T-helper 2 cell treated with Interferon-gamma antibody and Interleukin-4, amounts not matched to agents 5 μg/mL and 100 μg/mL, for 36 hours (primary cell): ENCODE measurements around the gene CD300LB.
"Not testable (repeated sequence)": the region's sequence is repeated elsewhere in the genome, so short reads cannot be mapped to it uniquely, and the experiment has no call there.

Experiments used
- DNase-seq: peaks from one replicate; pipeline ENCODE4 v3.0.0; 2021; ENCODE audit warnings: low spot score
- H3K27ac Mint-ChIP-seq: one replicate; pipeline ENCODE4 v1.8.0; 2021; ENCODE audit warnings: mild to moderate bottlenecking, mixed read lengths
- H3K27me3 Mint-ChIP-seq: one replicate; pipeline ENCODE4 v1.8.0; 2021; ENCODE audit warnings: low read depth, mixed read lengths
- H3K36me3 Mint-ChIP-seq: one replicate; pipeline ENCODE4 v1.8.0; 2021; ENCODE audit warnings: low read depth, mixed read lengths
- H3K4me1 Mint-ChIP-seq: one replicate; pipeline ENCODE4 v1.8.0; 2021; ENCODE audit warnings: low read depth, mixed read lengths
- H3K4me3 Mint-ChIP-seq: one replicate; pipeline ENCODE4 v1.8.0; 2022; ENCODE audit warnings: mild to moderate bottlenecking, moderate library complexity, mixed read lengths
- H3K9me3 Mint-ChIP-seq: one replicate; pipeline ENCODE4 v1.8.0; 2021; ENCODE audit warnings: mixed read lengths

Gene CD300LB

DNA sequence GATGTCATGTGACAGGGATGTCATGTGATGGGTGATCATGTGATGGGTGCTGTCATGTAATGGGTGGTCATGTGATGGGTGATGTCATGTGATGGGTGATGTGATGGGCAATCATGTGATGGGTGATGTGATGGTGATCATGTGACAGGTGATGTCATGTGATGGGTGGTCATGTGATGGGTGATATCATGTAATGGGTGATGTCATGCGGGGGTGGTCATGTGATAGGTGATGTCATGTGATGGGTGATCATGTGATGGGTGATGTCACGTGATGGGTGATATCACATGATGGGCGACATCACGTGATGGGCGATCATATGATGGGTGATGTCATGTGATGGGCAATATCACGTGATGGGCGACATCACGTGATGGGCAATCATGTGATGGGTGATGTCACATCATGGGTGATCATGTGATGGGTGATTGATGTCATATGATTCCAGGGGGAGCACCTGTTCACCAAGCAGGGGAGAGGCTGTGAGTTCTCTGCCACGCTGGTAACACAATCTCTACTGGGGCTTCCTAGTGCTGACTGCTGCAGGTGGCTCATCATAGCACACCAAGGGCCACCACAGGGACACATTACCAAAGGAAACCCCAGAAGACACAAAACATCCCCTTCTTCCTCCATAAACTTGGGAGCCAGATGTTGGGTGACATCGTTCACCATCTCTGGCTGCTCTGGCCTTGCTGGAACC lies 16.5 kb downstream of the CD300LB start:
- H3K36me3 Mint-ChIP-seq, result peaks cover 11% of the 10 kb centered on the region
- peak overlapping the region; percentile 54 for H3K4me3 Mint-ChIP-seq
- H3K9me3 Mint-ChIP-seq, result peaks cover 24% of the 10 kb centered on the region
- peaks cover 11% of the 10 kb centered on the region for H3K4me1 Mint-ChIP-seq
- peak overlapping the region; percentile 96 for H3K27ac Mint-ChIP-seq
- DNase-seq, result no peak
- peaks cover 9% of the 10 kb centered on the region for H3K27me3 Mint-ChIP-seq

DNA sequence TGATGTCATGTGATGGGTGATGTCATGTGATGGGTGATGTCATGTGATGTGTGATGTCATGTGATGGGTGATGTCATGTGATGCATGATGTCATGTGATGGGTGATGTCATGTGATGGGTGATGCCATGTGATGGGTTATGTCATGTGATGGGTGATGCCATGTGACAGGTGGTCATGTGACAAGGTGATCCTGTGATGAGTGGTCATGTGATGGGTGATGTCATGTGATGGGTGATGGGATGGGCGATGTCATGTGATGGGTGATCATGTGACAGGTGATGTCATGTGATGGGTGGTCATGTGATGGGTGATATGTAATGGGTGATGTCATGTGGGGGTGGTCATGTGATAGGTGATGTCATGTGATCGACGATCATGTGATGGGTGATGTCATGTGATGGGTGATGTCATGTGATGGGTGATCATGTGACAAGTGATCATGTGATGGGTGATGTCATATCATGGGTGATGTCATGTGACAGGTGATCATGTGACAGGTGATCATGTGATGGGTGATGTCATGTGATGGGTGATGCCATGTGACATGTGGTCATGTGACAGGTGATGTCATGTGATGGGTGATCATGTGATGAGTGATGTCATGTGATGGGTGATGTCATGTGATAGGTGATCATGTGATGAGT lies 17.2 kb downstream of the CD300LB start:
- Mint-ChIP-seq H3K36me3 (peaks cover 11% of the 10 kb centered on the region), H3K9me3 (peaks cover 24% of the 10 kb centered on the region), H3K27ac (peak overlapping the region; percentile 96), H3K4me3 (peak overlapping the region; percentile 54), H3K4me1 (peaks cover 11% of the 10 kb centered on the region), H3K27me3 (peaks cover 9% of the 10 kb centered on the region)
- DNase-seq, result peak; percentile 67

DNA sequence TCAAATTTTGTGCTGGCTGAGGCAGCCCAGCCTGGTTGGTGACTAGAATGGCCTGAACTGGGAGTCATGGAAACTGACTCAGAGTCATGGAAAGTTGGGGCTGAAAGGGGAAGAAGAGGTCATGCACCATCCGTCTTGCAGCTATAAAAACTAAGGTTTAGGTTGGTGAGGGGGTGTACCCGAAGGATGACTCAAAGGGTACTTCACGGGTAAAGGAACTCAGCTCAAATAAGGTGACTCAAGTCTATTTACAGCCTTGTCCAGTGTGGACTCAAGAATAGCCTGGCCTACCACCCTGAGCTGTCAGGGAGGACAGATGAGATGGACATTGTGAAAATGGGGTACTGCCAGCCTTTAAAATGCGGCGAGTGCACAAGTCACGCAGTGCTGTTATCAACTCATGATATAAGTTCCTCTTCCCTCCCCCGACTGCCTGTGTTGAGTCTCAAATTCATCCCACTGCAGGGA lies 18.6 kb downstream of the CD300LB start:
- peaks cover 11% of the 10 kb centered on the region for H3K4me1 Mint-ChIP-seq
- H3K9me3 Mint-ChIP-seq, result peaks cover 12% of the 10 kb centered on the region
- H3K4me3 Mint-ChIP-seq, result no peak overlapping the region
- H3K27me3 Mint-ChIP-seq, result peaks cover 11% of the 10 kb centered on the region
- H3K36me3 Mint-ChIP-seq, result peaks cover 11% of the 10 kb centered on the region
- DNase-seq, result peak; percentile 77
- H3K27ac Mint-ChIP-seq, result no peak overlapping the region

DNA sequence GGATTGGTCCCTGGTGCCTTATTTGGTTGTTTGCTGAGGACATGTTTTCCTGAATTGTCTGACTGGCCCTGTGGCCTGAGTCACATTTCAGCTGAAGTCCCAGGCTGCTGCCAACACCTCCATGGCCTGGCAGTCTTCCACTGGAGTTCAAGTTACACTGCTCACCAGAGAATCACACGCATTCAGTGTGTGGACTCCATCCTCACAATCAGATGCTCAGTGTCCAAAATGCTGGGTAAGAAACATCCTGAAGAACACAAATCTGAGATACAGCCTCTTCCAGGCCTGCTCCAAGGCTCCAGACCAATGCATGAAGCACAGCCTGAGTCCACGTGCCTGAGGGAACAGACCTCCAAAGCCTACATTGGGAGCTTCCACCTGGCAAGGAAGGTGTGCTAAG lies 19.2 kb downstream of the CD300LB start:
- Mint-ChIP-seq H3K9me3 (peaks cover 12% of the 10 kb centered on the region), H3K27me3 (peaks cover 11% of the 10 kb centered on the region), H3K4me3 (no peak overlapping the region), H3K27ac (no peak overlapping the region), H3K4me1 (peaks cover 11% of the 10 kb centered on the region), H3K36me3 (peaks cover 11% of the 10 kb centered on the region)
- DNase-seq, result no peak

DNA sequence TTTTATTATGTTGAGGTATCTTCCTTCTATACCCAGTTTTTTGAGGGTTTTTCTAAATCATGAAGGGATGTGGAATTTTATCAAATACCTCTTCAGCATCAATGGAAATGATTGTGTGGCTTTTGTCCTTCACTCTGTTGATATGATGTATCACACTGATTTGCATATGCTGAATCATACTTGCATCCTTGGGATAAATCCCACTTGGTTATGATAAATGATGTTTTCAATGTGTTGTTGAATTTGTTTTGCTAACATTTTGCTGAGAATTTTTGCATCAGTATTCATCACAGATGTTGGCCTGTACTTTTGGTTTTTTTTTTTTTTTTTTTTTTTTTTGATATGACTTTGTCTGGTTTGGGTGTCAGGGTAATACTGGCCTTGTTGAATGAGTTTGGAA lies 23.1 kb downstream of the CD300LB start:
- no peak for DNase-seq
- Mint-ChIP-seq H3K4me3 (no peak overlapping the region), H3K27ac (no peak overlapping the region), H3K4me1 (peaks cover 1% of the 10 kb centered on the region), H3K36me3 (no peaks in the 10 kb centered on the region), H3K27me3 (peaks cover 2% of the 10 kb centered on the region), H3K9me3 (no peaks in the 10 kb centered on the region)

DNA sequence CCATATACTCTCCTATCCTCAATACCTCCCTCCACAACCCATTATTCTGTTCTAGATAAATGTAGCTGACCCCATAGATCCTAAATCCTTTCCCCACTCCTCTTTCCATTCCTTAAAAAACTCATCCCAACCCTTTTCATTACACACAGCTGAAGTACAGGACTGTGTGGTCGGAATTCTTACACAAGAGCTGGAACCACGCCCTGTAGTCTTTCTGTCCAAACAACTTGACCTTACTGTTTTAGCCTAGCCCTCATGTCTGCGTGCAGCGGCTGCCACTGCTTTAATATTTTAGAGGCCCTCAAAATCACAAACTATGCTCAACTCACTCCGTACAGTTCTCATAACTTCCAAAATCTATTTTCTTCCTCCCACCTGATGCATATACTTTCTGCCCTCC lies 27.3 kb downstream of the CD300LB start:
- H3K4me1 Mint-ChIP-seq, H3K27me3 Mint-ChIP-seq, H3K4me3 Mint-ChIP-seq, H3K36me3 Mint-ChIP-seq, H3K9me3 Mint-ChIP-seq, DNase-seq, H3K27ac Mint-ChIP-seq: not testable (repeated sequence)

DNA sequence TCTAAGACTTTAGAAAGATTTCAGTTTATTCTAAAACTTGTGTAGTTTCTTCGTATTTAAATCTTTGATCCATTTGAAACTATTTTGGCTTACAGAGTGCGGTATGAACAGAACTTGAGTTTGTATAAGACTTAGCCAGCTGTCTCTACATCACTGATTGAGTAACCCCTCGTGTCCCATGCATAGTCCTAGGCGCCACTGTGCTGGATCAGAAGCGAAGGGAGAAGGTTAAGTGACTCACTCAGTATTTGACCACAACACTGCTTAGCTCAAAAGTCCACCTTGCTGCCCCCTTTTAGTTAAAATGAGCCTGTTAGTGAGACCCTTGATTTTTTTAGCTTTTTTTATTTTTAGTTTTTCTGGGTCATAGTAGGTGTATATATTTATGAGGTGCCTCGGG lies 28.4 kb downstream of the CD300LB start:
- no peaks in the 10 kb centered on the region for H3K36me3 Mint-ChIP-seq
- H3K27ac Mint-ChIP-seq, result no peak overlapping the region
- H3K9me3 Mint-ChIP-seq, result no peaks in the 10 kb centered on the region
- H3K4me3 Mint-ChIP-seq, result no peak overlapping the region
- no peak for DNase-seq
- no peaks in the 10 kb centered on the region for H3K4me1 Mint-ChIP-seq
- peaks cover 4% of the 10 kb centered on the region for H3K27me3 Mint-ChIP-seq

DNA sequence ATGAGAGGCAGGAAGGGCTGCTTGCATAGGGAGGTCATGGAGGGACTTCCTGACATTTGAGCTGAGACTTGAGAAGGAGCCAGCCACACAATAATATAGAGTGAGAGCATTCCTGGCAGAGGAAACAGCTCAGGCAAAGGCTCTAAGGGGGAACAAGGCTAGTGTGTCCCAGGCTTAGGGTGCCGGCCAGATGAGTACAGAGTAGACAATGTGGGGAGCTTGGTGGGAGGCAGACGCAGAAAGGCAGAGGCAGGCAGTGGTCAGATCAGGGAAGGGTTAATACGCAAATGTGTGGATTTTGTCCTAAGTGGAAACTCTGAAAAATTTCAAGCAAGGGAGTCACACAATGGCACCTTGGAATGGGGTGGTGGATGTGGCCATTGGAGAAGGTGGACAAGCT lies 31.3 kb downstream of the CD300LB start:
- DNase-seq, result no peak
- Mint-ChIP-seq H3K4me1 (no peaks in the 10 kb centered on the region), H3K27ac (no peak overlapping the region), H3K27me3 (peaks cover 5% of the 10 kb centered on the region), H3K9me3 (no peaks in the 10 kb centered on the region), H3K36me3 (no peaks in the 10 kb centered on the region), H3K4me3 (no peak overlapping the region)

DNA sequence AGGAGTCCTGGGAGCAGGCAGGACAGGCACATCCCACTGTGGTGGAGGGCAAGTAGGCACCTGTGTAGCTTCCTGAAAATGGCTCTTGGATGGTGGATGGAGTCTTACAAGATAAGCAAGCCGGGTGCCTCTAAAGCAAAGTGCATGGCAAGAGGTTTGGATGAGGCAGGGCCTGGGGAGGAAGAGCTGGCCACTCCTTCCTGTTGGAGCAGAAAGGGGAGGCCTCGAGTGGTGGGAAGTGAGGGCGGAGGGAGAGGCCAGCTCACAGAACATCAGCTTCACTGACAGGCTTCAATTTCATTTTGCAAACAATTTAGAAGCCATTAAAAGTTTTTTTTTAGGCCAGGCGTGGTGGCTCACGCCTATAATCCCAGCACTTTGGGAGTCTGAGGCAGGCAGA lies 33.8 kb downstream of the CD300LB start:
- no peaks in the 10 kb centered on the region for H3K36me3 Mint-ChIP-seq
- DNase-seq, result no peak
- peaks cover 3% of the 10 kb centered on the region for H3K4me1 Mint-ChIP-seq
- H3K27ac Mint-ChIP-seq, result no peak overlapping the region
- peaks cover 7% of the 10 kb centered on the region for H3K27me3 Mint-ChIP-seq
- H3K9me3 Mint-ChIP-seq, result no peaks in the 10 kb centered on the region
- no peak overlapping the region for H3K4me3 Mint-ChIP-seq

DNA sequence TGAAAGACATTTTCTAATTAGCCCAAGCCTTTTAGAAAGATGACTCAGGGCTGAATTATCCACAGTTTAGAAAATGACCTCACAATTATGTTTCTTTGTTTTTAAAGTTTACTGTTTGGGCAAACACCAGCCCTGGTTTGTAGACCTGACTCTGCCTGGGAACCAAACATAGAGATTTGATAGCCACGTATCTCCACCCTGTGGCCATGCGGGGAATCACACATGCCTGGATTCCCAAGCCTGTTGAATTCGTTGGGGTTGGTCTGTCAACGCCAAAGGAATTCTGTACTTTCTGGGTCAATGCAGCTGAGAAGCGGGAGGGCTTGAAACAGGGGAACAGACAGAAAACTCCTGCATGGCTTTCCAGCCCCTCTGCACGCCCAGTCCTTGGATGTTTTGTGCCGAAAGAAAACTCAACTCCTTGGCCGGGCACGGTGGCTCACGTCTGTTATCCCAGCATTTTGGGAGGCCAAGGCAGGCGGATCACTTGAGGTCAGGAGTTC lies 37.9 kb downstream of the CD300LB start:
- Mint-ChIP-seq H3K36me3 (peaks cover 7% of the 10 kb centered on the region), H3K9me3 (no peaks in the 10 kb centered on the region), H3K27me3 (peaks cover 7% of the 10 kb centered on the region), H3K4me1 (peaks cover 12% of the 10 kb centered on the region), H3K27ac (no peak overlapping the region), H3K4me3 (no peak overlapping the region)
- peak; percentile 52 for DNase-seq

DNA sequence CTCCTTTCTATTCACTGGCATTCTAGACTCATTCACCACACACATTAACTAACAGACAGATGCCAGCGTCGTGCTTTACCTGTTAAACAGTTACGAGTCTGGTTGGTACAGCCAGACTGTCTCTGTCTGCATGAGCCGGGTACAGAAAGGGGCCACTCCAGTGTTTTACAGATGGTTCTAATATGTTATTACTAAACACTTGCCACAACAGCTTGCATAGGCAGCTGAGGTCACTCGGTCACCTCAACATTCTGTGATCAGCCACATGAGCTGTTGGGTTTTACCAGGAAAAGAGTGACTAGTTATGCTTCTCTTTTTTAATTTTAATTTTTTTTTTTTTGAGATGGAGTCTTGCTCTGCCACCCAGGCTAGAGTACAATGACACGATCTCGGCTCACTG lies 39.6 kb downstream of the CD300LB start:
- Mint-ChIP-seq H3K4me1 (peaks cover 14% of the 10 kb centered on the region), H3K27ac (no peak overlapping the region)

DNA sequence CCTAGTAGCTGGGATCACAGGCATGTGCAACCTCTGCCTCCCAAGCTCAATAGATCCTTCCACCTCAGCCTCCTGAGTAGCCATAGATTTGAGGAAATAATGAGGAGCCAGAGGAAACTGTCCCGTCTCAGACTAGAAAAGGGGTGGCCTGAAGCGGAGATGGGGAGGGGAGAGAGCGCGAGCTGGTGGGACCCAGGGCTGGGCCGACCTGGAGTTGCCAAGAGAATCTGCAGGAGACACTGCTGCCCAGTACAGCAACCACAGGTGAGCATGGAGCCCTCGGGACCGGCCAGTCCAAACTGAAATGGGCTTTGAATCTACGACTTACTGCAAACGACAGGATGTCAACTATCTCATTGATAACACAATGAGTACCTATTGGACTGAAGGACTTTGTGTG lies 40.6 kb downstream of the CD300LB start:
- peaks cover 14% of the 10 kb centered on the region for H3K4me1 Mint-ChIP-seq
- peaks cover 20% of the 10 kb centered on the region for H3K36me3 Mint-ChIP-seq
- no peak overlapping the region for H3K4me3 Mint-ChIP-seq
- H3K27ac Mint-ChIP-seq, result no peak overlapping the region
- peaks cover 3% of the 10 kb centered on the region for H3K9me3 Mint-ChIP-seq
- H3K27me3 Mint-ChIP-seq, result peaks cover 5% of the 10 kb centered on the region
- no peak for DNase-seq

More for the DNA sequence above, 39.6 kb downstream of the CD300LB start:
- H3K9me3 Mint-ChIP-seq, result peaks cover 3% of the 10 kb centered on the region
- peaks cover 16% of the 10 kb centered on the region for H3K36me3 Mint-ChIP-seq
- no peak overlapping the region for H3K4me3 Mint-ChIP-seq
- peaks cover 5% of the 10 kb centered on the region for H3K27me3 Mint-ChIP-seq
- DNase-seq, result no peak

DNA sequence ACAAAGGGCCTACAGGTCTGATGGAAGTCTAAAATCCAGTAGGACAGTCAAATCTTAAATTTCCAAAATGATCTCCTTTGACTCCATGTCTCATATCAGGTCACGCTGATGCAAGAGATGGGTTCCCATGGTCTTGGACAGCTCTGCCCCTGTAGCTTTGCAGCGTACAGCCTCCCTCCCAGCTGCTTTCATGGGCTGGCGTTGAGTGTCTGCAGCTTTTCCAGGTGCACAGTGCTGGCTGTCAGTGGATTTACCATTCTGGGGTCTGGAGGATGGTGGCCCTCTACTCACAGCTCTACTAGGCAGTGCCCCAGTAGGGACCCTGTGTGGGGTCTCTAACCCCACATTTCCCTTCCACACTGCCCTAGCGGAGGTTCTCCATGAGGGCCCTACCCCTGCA lies 43.0 kb downstream of the CD300LB start:
- Mint-ChIP-seq H3K36me3 (peaks cover 33% of the 10 kb centered on the region), H3K4me1 (peaks cover 14% of the 10 kb centered on the region)
- H3K27ac Mint-ChIP-seq, DNase-seq, H3K9me3 Mint-ChIP-seq, H3K4me3 Mint-ChIP-seq, H3K27me3 Mint-ChIP-seq: not testable (repeated sequence)

DNA sequence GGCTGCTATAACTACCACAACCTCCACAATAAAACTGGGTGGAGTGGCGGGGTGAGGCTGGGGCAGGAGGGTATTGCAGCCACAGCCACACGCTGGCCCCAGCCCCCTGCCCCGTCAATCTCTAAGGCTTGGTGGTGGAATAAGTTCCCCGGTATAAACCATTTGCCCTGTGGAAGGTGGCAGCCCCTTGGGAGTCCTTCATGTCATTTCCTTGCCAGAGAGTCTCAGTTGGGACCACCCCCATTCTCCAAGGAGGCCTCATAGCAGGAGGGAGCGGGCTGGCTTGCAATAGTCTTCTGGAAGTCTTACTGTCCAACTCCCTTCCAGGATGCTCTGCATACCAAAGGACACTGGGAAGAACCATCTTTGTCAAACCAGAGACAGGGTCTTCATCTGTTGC lies 45.4 kb downstream of the CD300LB start:
- peaks cover 10% of the 10 kb centered on the region for H3K4me1 Mint-ChIP-seq
- no peak for DNase-seq
- peaks cover 3% of the 10 kb centered on the region for H3K27me3 Mint-ChIP-seq
- no peak overlapping the region for H3K4me3 Mint-ChIP-seq
- H3K27ac Mint-ChIP-seq, result no peak overlapping the region
- peaks cover 46% of the 10 kb centered on the region for H3K36me3 Mint-ChIP-seq
- H3K9me3 Mint-ChIP-seq, result peaks cover 3% of the 10 kb centered on the region
